A549 (cell line): ENCODE data around the gene KCNN1.

Experiments used
- CBX2 ChIP-seq: fragments of 200-600 bp; sonication (generic); IDR thresholded peaks from 2 replicates; pipeline ENCODE4 v1.6.1; 2016; ENCODE audit warnings: low read depth, mild to moderate bottlenecking, borderline replicate concordance
- CEBPB ChIP-seq, 2 experiments: fragments of >200 bp in 1 of 2; sonication (Bioruptor Twin) in 1 of 2; formaldehyde crosslinking in 1 of 2; IDR thresholded peaks; 2 replicates each; pipeline ENCODE4 v1.6.1; 2012 to 2016
- CTCF ChIP-seq: fragments of >200 bp; sonication (Bioruptor Twin); formaldehyde crosslinking; IDR thresholded peaks from 3 replicates; pipeline ENCODE4 v1.5.1; 2016
- ELK1 ChIP-seq: fragments of 150-350 bp; IDR thresholded peaks from 2 replicates; pipeline ENCODE4 v1.6.1; 2014; ENCODE audit warnings: low read depth, mild to moderate bottlenecking, low read length
- HMGXB4 ChIP-seq: fragments of 250-450 bp; sonication (Bioruptor Pico); IDR thresholded peaks from 2 replicates; pipeline ENCODE4 v1.5.0; 2021; ENCODE audit warnings: mild to moderate bottlenecking, moderate library complexity, borderline replicate concordance
- MAFK ChIP-seq: fragments of 450-650 bp; IDR thresholded peaks from 2 replicates; pipeline ENCODE4 v1.6.1; 2014; ENCODE audit not compliant: partially characterized antibody
- POLR2A ChIP-seq: IDR thresholded peaks from 2 replicates; pipeline ENCODE4 v1.6.1; 2012; ENCODE audit warnings: mild to moderate bottlenecking, low read length
- RCOR1 ChIP-seq: fragments of 150-350 bp; IDR thresholded peaks from 2 replicates; pipeline ENCODE4 v1.6.1; 2014; ENCODE audit warnings: antibody characterized with exemption, low read length, low read depth
- RNF2 ChIP-seq: fragments of 200-600 bp; sonication (generic); IDR thresholded peaks from 2 replicates; pipeline ENCODE4 v1.6.1; 2016; ENCODE audit warnings: low read depth, mild to moderate bottlenecking, antibody characterized with exemption, moderate library complexity, borderline replicate concordance
- TP53 ChIP-seq: fragments of 250-450 bp; sonication (Bioruptor Pico); IDR thresholded peaks from 2 replicates; pipeline ENCODE4 v1.5.0; 2021; ENCODE audit warnings: mild to moderate bottlenecking, moderate library complexity

GRCh38 chr19:17948514-17948900 is 18.4 kb upstream of the KCNN1 start:
- TF ChIP-seq CTCF (no peak), CEBPB (IDR thresholded peaks at IDR 0.05) (no peak), POLR2A (no peak), MAFK (no peak), TP53 (CRISPR knock-in tag) (no peak), HMGXB4 (CRISPR knock-in tag) (no peak), CBX2 (no peak), RCOR1 (no peak), ELK1 (no peak), RNF2 (no peak)
